Transverse colon (tissue), 3 donors: ENCODE data around the gene CAPN5.

Experiments used
- CTCF ChIP-seq, 5 experiments: fragments of 200-600 bp in 3 of 5; fragments of 450-650 bp in 2 of 5; sonication (generic) in 3 of 5; IDR thresholded peaks; 1 replicate in 2 of 5; 2 replicates in 3 of 5; pipeline ENCODE4 v1.5.1; 2016 to 2017; ENCODE audit warnings: antibody characterized with exemption in 5 of 5, inconsistent platforms in 3 of 5, mild to moderate bottlenecking in 2 of 5, moderate library complexity in 1 of 5
- EP300 ChIP-seq: sonication (generic); formaldehyde crosslinking; IDR thresholded peaks from one replicate; pipeline ENCODE4 v1.6.1; 2017; ENCODE audit warnings: antibody characterized with exemption, low read depth
- POLR2A ChIP-seq: fragments of 450-650 bp; IDR thresholded peaks from one replicate; pipeline ENCODE4 v1.6.1; 2016; ENCODE audit warnings: antibody characterized with exemption, mild to moderate bottlenecking, moderate library complexity

- TF ChIP-seq CTCF (IDR thresholded peaks at IDR 0.05) (no peak), POLR2A (no peak), EP300 (no peak)
Observed at GRCh38 chr11:77159219-77159936, 92.6 kb downstream of the CAPN5 start.
